PFSK-1 (cell line): ENCODE measurements around the gene RIIAD1.

Experiments used
- FOXP2 ChIP-seq: optimal IDR thresholded peaks from 2 replicates; pipeline ENCODE3; 2011; ENCODE audit warnings: borderline replicate concordance, control low read depth, inconsistent platforms; ENCODE audit not compliant: insufficient read depth; ENCODE audit errors: extremely low read length, extremely low read depth
- POLR2AphosphoS5 ChIP-seq: IDR thresholded peaks from 2 replicates; pipeline ENCODE4 v1.6.1; 2012; ENCODE audit warnings: low read depth, mild to moderate bottlenecking, control low read depth, low read length, moderate library complexity
- SIN3A ChIP-seq: IDR thresholded peaks from 2 replicates; pipeline ENCODE4 v1.6.1; 2012; ENCODE audit warnings: mild to moderate bottlenecking, low read length, moderate library complexity, borderline replicate concordance; ENCODE audit not compliant: insufficient read depth
- TAF1 ChIP-seq: IDR thresholded peaks from 2 replicates; pipeline ENCODE4 v1.6.1; 2012; ENCODE audit warnings: low read length, control low read depth, borderline replicate concordance; ENCODE audit not compliant: insufficient read depth
- TF ChIP-seq, protein P1 (sequence below), 2 experiments: IDR thresholded peaks; 2 replicates each; pipeline versions ENCODE4 v1.6.1 to v1.8.0; 2011 to 2012; ENCODE audit warnings: low read depth in 2 of 2, low read length in 2 of 2, control low read depth in 1 of 2, inconsistent platforms in 1 of 2, mild to moderate bottlenecking in 1 of 2, moderate library complexity in 1 of 2; ENCODE audit not compliant: insufficient read depth in 1 of 2

The RIIAD1 gene

DNA sequence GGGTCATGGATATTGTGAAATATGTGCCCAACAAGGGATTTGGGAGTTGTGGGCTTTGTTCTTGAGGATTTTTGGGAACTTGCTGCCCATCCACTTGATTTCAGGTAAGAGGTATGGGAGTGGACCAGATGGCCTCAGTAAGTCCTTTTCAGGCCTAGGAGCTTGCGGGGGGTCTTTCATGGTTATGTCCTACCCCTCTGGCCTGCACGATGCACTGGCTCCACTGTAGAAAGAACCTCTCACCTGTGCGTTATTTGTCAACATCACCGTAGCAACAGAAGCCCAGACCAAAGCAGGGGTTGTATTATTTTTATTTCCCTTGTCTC, 8.6 kb downstream of the RIIAD1 start:
- no peak for TF ChIP-seq FOXP2

DNA sequence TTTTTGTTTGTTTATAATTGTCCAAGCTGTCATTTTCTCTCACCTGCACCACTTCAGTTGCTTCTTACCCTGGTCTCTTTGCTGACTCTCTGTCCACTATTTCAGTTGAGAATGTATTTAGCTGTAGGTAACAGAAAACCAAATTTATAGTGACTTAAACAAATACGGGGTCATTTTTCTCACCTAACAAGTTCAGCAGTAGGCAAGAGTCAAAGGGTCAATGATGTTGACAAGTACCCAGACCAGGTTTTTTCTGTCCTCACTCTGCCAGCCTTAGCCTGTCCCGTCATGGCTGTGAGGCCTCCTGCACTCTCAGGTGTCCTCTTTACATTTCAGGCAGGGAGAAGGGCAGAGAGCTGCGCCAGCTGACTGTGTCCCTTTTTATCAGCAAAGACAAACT, 11.8 kb downstream of the RIIAD1 start:
- TF ChIP-seq POLR2AphosphoS5 (no peak), SIN3A (no peak), FOXP2 (no peak), TAF1 (no peak)
- TF ChIP-seq, protein P1, sequence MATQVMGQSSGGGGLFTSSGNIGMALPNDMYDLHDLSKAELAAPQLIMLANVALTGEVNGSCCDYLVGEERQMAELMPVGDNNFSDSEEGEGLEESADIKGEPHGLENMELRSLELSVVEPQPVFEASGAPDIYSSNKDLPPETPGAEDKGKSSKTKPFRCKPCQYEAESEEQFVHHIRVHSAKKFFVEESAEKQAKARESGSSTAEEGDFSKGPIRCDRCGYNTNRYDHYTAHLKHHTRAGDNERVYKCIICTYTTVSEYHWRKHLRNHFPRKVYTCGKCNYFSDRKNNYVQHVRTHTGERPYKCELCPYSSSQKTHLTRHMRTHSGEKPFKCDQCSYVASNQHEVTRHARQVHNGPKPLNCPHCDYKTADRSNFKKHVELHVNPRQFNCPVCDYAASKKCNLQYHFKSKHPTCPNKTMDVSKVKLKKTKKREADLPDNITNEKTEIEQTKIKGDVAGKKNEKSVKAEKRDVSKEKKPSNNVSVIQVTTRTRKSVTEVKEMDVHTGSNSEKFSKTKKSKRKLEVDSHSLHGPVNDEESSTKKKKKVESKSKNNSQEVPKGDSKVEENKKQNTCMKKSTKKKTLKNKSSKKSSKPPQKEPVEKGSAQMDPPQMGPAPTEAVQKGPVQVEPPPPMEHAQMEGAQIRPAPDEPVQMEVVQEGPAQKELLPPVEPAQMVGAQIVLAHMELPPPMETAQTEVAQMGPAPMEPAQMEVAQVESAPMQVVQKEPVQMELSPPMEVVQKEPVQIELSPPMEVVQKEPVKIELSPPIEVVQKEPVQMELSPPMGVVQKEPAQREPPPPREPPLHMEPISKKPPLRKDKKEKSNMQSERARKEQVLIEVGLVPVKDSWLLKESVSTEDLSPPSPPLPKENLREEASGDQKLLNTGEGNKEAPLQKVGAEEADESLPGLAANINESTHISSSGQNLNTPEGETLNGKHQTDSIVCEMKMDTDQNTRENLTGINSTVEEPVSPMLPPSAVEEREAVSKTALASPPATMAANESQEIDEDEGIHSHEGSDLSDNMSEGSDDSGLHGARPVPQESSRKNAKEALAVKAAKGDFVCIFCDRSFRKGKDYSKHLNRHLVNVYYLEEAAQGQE (IDR thresholded peaks at IDR 0.05; ENCODE audit: insufficient read depth in 1 of 2, low read depth in 2 of 2, low read length in 2 of 2) = no peak

DNA sequence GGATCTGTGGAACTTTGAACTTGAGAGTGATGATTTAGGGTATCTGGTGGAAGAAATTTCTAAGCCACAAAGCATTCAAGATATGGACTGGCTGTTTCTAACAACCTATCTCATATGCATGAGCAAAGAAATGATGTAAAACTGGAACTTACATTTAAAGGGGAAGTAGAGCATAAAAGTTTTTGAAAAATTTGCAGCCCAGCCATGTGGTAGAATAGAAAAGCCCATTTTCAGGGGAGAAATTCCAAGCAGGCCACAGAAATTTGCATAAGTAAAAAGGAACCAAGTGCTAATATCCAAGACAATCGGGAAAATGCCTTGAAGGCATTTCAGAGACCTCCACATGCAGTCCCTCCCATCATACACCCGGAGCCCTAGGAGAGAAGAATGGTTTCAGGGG, 15.7 kb downstream of the RIIAD1 start:
- TF ChIP-seq, protein P1 (IDR thresholded peaks at IDR 0.05; ENCODE audit: insufficient read depth in 1 of 2, low read depth in 2 of 2, low read length in 2 of 2) = no peak

DNA sequence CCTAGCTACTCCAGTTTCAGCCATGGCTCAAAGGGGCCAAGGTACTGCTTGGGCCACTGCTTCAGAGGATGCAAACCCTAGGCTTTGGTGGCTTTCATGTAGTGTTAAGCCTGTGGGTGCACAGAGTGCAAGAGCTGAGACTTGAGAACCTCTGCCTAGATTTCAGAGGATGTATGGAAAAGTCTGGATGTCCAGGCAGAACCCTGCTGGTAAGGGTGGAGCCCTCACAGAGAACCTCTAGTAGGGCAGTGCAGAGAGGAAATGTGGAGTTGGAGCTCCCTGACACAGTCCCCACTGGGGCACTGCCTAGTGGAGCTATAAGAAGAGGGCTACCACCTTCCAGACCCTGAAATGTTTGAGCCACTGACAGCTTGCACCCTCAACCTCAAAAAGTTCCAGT, 16.2 kb downstream of the RIIAD1 start:
- TF ChIP-seq FOXP2 (no peak), POLR2AphosphoS5 (no peak), TAF1 (no peak), SIN3A (no peak)
- TF ChIP-seq, protein P1 (IDR thresholded peaks at IDR 0.05; ENCODE audit: insufficient read depth in 1 of 2, low read depth in 2 of 2, low read length in 2 of 2) = no peak

DNA sequence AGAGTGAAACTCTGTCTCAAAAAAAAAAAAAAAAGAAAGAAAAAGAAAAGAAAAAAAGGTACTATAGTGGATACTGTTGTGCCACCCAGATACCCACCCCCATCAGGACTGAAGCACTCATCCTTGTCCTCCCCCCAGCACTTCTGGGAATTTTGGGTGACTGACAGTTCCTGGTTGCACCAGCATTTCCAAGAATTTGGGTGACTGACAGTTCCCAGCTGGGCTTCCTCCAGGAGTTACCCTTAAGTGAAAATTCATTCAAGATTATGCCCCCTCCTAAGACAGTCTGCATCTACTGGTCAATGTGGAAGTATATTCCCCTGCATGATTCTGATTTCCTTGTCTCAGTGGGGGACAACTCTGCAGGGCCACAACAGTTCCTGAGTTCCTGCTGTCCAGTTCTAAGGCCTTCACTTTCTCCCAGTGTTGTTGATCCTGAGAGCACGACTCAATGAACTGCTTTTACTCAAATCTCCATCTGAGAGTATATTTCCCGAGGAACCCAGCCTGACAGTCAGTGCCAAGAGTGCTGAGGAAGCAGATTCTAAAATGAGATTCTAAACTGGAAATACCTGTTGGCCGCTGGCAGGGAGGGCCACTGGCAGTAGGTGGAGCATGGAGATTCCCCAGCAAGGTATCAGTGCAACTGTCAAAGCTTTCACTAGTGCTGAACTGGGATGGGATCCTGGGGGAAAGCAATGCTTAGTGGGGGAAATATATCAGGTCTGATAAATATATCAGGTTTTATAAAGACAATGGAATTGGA, 18.5 kb downstream of the RIIAD1 start:
- no peak for TF ChIP-seq FOXP2
- TF ChIP-seq TAF1 = no peak
- TF ChIP-seq, protein P1 (IDR thresholded peaks at IDR 0.05; ENCODE audit: insufficient read depth in 1 of 2, low read depth in 2 of 2, low read length in 2 of 2) = no peak
- no peak for TF ChIP-seq SIN3A
- no peak for TF ChIP-seq POLR2AphosphoS5
